ENCODE data around the gene WDR83. TPM values are rescaled to one million over a fixed set of nuclear protein-coding genes. Genes with fewer than 3 reads are reported as not detected.

Gene WDR83
- total and polyA plus RNA-seq, 2 donors (not counting 3 experiments of a cell fraction or from before 2014, with no cell fraction given) = 10.5 to 11.8 TPM

DNA sequence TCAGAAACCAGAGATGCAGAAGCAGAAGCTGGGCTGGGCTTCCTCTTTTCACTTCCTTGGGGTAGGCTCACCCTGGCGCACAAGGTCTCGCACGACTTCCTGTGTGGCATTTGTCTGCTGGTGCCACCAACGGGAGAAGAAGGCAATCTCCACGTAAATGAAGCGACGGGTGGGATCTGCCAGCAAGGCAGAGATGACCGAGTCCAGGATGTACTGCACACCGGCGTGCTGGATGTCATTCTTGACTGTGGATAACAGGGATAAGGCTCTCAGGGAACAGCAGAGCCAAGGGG lies 1.4 kb upstream of the WDR83 start:
- H3K4me2 ChIP-seq (ENCODE audit: insufficient read depth, low read length) = no peak overlapping the region
- H2AFZ ChIP-seq (ENCODE audit: low read depth, low read length) = no peak overlapping the region
- no peak for FAIRE-seq
- H3K9ac ChIP-seq (replicated peaks; ENCODE audit: extremely low read depth, insufficient read depth, low read length) = no peak overlapping the region
- peaks cover 0 to 3% of the 10 kb centered on the region in 2 experiments for H3K36me3 ChIP-seq (ENCODE audit: control insufficient read depth in 2 of 2, extremely low read depth in 1 of 2, insufficient read depth in 2 of 2, low read length in 2 of 2)
- BruUV-seq (replicated peaks) = no TSS peak
- TF ChIP-seq, protein P1, sequence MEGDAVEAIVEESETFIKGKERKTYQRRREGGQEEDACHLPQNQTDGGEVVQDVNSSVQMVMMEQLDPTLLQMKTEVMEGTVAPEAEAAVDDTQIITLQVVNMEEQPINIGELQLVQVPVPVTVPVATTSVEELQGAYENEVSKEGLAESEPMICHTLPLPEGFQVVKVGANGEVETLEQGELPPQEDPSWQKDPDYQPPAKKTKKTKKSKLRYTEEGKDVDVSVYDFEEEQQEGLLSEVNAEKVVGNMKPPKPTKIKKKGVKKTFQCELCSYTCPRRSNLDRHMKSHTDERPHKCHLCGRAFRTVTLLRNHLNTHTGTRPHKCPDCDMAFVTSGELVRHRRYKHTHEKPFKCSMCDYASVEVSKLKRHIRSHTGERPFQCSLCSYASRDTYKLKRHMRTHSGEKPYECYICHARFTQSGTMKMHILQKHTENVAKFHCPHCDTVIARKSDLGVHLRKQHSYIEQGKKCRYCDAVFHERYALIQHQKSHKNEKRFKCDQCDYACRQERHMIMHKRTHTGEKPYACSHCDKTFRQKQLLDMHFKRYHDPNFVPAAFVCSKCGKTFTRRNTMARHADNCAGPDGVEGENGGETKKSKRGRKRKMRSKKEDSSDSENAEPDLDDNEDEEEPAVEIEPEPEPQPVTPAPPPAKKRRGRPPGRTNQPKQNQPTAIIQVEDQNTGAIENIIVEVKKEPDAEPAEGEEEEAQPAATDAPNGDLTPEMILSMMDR (IDR thresholded peaks at IDR 0.05; ENCODE audit: extremely low read depth in 1 of 2, insufficient read depth in 1 of 2, low read depth in 1 of 2, low read length in 2 of 2) = no peak
- no peak for TF ChIP-seq MYC (IDR thresholded peaks at IDR 0.05; ENCODE audit: low read depth, low read length)
- TF ChIP-seq JUN (IDR thresholded peaks at IDR 0.05; ENCODE audit: borderline replicate concordance, insufficient read depth, insufficient read length, low read depth) = no peak
- no peak for TF ChIP-seq FOS (IDR thresholded peaks at IDR 0.05; ENCODE audit: borderline replicate concordance, insufficient read depth, low read length)
- no peak for TF ChIP-seq POLR2AphosphoS5 (IDR thresholded peaks at IDR 0.05; ENCODE audit: insufficient read depth, low read depth, low read length)
- TF ChIP-seq POLR2A (IDR thresholded peaks at IDR 0.05; ENCODE audit: low read depth, low read length) = no peak
- TF ChIP-seq, protein P2, sequence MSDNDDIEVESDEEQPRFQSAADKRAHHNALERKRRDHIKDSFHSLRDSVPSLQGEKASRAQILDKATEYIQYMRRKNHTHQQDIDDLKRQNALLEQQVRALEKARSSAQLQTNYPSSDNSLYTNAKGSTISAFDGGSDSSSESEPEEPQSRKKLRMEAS (IDR thresholded peaks at IDR 0.05; ENCODE audit: insufficient read depth, insufficient read length) = no peak
- no peak for TF ChIP-seq EZH2 (IDR thresholded peaks at IDR 0.05; ENCODE audit: borderline replicate concordance, low read depth, low read length, severe bottlenecking)
- no peak for TF ChIP-seq GATA2 (IDR thresholded peaks at IDR 0.05; ENCODE audit: insufficient read depth, insufficient read length, low read depth, low read length)
- no peak for DNase-seq (ENCODE audit: low read depth, low spot score)
- intact Hi-C loops (cut with micrococcal nuclease) (loop anchor here (5.0 kb wide), 2 partner anchors 503 to 743 kb away; partner anchors contain the start of gene ZNF136), dilution Hi-C loops (cut with MboI; ENCODE audit: extremely low pct_ligation_motif_present, low sequenced_read_pairs) (no loop called here)
- H4K20me1 ChIP-seq (replicated peaks; ENCODE audit: control insufficient read depth, extremely low read depth, insufficient read depth, low read length) = no peaks in the 10 kb centered on the region
- H3K4me1 ChIP-seq (ENCODE audit: control insufficient read depth, extremely low read depth, insufficient read depth, low read length) = peaks cover 15% of the 10 kb centered on the region
- ChIA-PET CTCF (interaction anchor here (1.5 to 2.1 kb wide), 2 partner anchors 26 to 98 kb away, joined by 3 to 7 read pairs; no protein-coding TSS in a partner anchor), POLR2A (no interaction called here)
- H3K4me3 ChIP-seq (replicated peaks in 1 of 3; ENCODE audit: insufficient read depth in 1 of 3, low read depth in 1 of 3, low read length in 3 of 3) = no peak overlapping the region
- H3K27me3 ChIP-seq (ENCODE audit: control insufficient read depth in 2 of 2, insufficient read depth in 2 of 2, low read length in 2 of 2) = no peaks in the 10 kb centered on the region
- H3K27ac ChIP-seq (ENCODE audit: insufficient read depth, low read depth, low read length) = no peak overlapping the region
- H3K9me1 ChIP-seq (replicated peaks; ENCODE audit: control insufficient read depth, extremely low read depth, insufficient read depth, low read length) = no peaks in the 10 kb centered on the region
- H3K79me2 ChIP-seq (ENCODE audit: control insufficient read depth, insufficient read depth, low read length) = peaks cover 11% of the 10 kb centered on the region
- H3K9me3 ChIP-seq (replicated peaks; ENCODE audit: control insufficient read depth, insufficient read depth, low read length) = no peaks in the 10 kb centered on the region
